Umbilical cord (tissue), 2 donors: ENCODE data around the gene THPO. TPM values are rescaled to one million over a fixed set of nuclear protein-coding genes. Genes with fewer than 3 reads are reported as not detected.

Source experiments
- DNase-seq: peaks from one replicate; pipeline ENCODE4 v3.0.0-alpha.2; 2015; ENCODE audit warnings: low spot score
- total RNA-seq: library from RNA; depleted of rRNA; stranded (reverse); fragments of >200 nt; gene quantifications from one replicate; pipeline ENCODE4 v1.2.3, GENCODE V29; 2014; ENCODE audit warnings: low replicate concordance; ENCODE audit not compliant: insufficient read depth

The THPO gene
- not detected for total RNA-seq

GRCh38 chr3:184377882-184378445 is at the start of gene THPO:
Gene THPO, minus strand, starts transcription at chr3:184378207. Its CDS starts 1,948 bp downstream, at chr3:184376259.
- no peak for DNase-seq

- DNase-seq = no peak
These were observed 48.7 kb upstream of the THPO start for GRCh38 chr3:184426691-184427141.

DNA sequence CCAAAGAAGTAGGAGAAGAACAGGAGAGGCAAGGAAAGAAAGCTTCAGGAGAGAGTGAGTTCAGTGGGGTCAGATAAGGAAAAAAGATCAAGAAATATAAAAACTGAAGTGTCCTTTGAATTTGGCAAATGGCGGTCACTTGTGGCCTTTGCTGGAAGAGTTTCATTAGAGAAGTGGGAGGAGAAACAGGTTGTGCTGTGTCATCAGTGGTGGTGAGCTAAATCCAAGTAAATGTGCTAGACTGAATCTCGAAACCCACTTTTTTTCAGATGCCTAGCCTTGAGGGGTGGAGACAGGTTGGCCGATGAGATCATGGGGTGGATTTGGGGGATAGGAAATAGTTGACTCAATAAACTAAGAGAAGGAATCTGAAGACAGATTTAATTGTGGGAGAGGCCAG is 45.6 kb upstream of the THPO start:
- DNase-seq = no peak

- no peak for DNase-seq
These were observed 41.2 kb upstream of the THPO start for GRCh38 chr3:184419171-184419570.

GRCh38 chr3:184417619-184418327 is 39.8 kb upstream of the THPO start:
- DNase-seq = peak; percentile 61

GRCh38 chr3:184415203-184415490 is 37.1 kb upstream of the THPO start:
- DNase-seq = no peak

DNA sequence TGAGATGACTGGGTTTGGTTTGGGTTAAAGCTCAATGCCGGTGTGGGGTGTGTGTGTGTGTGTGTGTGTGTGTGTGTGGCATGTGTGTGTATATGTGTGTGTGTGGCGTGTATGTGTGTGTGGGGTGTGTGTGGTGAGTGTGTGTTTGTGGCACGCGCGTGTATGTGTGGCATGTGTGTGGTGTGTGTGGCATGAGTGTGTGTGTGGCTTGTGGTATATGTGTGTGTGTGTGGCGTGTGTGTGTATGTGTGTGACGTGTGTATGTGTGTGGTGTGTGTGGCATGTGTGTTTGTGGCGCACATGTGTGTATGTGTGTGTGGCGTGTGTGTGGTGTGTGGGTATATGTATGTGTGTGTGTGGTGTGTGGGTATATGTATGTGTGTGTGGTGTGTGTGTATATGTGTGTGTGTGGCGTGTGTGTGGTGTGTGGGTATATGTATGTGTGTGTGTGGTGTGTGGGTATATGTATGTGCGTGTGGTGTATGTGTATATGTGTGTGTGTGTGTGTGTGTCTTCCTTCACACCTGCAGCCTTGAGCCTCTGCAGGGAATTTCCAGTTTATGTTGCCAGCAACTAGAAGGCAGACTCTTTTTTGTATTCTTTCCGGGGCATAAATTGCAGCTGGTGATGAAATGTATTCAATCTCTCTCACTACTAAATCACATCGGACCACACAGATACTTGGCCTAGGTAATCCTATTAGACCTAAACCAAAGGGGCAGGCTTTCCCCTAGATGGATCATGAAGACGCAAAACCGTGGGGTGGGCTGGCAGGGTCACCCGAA is 36.6 kb upstream of the THPO start:
- DNase-seq = no peak

DNA sequence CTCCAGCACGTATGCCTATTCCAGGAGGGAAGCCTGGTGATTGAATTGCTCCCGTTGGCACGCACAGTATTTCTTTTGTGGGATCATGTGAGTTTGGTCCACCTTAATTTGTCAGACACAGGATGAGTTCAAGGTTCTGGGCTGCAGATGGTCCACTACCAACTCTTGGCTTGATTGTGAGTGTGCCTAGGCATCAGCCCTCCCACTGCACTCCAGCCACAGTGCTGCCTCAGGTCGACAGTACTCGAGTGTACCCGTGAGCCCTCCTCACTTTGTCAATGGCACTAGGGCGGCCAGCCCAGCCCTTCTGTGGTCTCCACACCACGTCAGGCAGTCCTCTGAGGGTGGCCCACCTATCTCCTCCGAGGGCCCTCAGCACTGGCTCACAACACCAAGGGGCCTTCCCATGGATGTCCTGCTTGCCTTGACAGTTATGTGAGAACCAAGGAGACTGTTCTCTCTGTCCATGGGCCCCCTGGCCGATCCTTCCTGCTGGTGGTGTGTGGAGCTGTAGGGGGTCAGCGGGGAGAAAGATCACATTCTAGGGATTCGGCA is 32.0 kb upstream of the THPO start:
- no peak for DNase-seq

DNA sequence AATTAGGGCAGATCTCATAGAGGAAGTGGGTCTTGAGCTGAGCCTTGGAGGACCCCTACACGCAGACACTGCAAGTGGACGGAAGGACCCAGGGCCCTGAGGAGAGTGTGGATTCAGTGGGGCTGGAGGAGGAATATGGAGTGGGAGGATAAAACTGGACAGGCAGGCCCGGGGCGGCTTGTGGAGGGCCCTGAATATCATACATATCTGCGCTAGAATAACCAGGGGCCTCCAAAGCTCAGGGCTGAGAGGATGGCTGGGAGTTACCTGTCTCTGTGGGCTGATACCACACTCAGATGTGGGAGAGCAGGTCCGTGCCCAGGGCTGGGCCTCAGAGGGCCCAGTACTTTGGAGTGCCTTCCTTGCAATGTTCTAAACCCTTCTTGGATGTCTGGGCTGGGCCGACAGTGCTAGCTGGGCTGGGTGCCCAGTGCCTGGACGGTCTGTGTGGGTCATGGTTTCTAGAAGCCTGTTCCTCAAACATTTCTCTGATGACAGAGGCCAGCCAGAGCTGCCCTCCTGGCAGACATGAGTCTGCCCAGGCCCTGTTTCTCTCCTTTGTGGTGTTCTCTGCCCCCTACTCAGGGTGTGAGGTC is 31.4 kb upstream of the THPO start:
- DNase-seq = peak; percentile 30

DNA sequence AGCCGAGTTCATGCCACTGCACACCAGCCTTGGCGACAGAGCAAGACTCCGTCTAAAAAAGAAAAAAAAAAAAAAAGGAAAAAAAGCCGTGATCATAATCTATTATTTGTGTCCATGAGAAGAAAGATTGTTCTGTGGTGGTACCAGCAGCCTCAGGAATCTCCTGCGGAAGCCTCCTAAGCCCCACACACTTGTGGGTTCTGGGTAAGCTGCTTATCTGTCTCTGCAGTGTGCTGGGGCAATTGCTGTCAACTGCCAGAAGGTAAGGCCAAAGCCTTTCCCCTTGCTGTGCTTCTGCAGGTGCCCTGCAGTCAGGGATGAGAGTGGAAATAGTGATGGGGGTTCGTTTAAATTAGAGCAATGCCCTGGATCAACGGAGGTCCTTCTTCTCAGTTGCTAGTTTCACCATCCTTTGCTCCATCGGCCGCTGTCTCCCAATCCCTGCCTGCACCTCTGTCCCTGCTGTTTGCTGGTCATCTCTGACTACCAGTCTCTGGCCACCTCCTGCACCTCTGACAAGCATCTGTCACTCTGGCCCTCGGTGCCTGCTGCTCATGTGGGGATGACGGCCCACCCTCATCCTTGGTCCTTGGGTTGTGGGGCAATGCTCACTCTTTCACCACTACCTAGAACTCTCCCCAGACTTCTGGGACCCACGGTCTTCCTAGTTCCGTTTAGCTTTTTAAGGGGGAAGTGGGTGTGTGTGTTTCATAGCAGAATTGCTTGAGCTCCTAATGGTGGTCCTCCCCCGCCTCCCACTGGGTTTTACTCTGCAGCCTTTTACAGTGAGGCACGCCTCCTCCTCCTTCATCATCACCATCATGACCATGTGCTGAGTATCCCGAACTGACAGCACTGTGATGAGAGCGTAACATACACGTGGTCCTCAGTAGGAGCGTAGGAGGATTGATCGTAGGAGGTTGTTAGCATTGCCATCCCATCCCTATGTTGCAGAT is 27.3 kb upstream of the THPO start:
- DNase-seq = no peak

DNA sequence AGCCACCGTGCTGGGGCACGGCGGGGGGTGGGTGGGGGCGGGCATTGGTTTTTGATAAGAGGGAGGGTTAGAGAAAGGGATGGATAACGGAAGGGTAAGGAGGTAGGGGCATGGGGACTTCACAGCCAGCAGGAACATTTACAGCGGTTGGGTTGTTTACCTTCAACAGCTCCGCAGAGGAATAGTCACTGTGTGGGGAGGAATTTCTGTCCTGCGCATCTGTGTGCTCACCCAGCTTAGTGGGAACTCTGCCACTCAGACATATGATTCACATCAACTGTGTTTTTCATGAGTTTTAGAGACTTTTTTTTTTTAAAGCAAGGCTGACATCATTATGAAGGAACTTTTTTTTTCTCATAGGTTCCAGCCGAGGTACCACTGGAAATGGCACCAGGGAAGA is 21.4 kb upstream of the THPO start:
- peak; percentile 85 for DNase-seq

GRCh38 chr3:184395320-184395660 is 17.3 kb upstream of the THPO start:
- DNase-seq = no peak

- DNase-seq = no peak
These were observed 13.3 kb upstream of the THPO start for GRCh38 chr3:184391266-184391665.

DNA sequence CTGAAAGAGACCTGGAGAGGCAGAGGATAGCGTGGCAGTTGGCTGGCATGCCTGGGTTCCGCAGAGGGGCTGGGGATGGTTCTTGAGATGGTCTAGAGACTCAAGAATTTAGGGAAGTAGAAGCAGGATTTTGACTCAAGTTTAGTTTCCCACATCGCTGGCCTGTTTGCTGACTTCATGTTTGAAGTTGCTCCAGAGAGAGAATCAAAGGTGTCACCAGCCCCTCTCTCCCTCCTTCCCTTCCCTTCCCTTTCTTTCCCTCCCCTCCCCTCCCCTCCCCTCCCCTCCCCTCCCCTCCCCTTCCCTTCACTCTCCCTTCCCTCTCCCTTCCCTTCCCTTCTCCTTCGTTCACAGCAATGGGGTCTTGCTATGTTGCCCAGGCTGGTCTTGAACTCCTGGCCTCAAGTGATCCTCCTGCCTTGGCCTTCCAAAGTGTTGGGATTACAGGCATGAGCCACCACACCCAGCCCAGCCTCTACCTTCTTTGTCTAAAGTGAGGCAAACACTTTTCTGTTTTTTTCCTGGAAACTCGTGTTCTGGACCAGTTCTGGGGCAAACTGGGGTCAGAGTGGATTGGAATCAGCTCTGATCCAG is 12.0 kb upstream of the THPO start:
- DNase-seq = no peak

DNA sequence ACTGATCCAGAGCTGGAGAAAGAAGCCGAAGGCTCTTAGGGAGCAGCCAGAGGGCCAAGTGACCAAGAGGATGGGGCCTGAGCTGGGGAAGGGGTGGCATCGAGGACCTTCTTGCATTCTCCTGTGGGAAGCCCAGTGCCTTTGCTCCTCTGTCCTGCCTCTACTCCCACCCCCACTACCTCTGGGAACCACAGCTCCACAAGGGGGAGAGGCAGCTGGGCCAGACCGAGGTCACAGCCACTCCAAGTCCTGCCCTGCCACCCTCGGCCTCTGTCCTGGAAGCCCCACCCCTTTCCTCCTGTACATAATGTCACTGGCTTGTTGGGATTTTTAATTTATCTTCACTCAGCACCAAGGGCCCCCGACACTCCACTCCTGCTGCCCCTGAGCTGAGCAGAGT is 11.4 kb upstream of the THPO start:
- no peak for DNase-seq

GRCh38 chr3:184388936-184389230 is 10.9 kb upstream of the THPO start:
- no peak for DNase-seq

GRCh38 chr3:184388164-184388935 is 10.3 kb upstream of the THPO start:
- DNase-seq = no peak

DNA sequence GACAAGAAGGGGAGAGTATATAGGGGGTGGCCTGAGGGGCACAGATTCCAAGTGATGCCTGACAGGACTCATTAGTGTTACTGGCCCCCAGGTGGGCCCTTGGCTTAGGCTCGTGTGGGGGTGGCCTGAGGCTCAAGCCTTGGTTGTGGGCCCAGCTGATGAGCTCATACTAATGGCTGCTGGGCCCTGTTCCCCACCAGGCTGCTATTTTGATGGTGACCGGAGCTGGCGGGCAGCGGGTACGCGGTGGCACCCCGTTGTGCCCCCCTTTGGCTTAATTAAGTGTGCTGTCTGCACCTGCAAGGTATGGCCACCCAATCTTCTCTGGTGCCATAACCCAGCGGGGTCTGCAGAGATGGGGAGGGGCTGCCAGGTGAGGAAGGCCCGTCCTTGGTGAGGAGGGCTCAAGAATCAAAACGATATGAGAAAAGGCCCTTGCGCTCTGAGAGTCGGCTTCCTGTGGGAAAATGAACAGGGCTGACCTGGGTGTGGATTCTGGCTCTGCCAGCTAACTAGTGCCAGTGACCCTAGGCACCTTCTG is 9.2 kb upstream of the THPO start:
- no peak for DNase-seq

- no peak for DNase-seq
These were observed 8.2 kb upstream of the THPO start for GRCh38 chr3:184386047-184386806.
